CD4-positive, alpha-beta T cell treated with Interferon gamma for 1 hour (primary cell): ENCODE measurements around the gene ELF5.

Experiments used
- DNase-seq: peaks from one replicate; pipeline ENCODE4 v3.0.0-alpha.2; 2020

ELF5 gene

DNA sequence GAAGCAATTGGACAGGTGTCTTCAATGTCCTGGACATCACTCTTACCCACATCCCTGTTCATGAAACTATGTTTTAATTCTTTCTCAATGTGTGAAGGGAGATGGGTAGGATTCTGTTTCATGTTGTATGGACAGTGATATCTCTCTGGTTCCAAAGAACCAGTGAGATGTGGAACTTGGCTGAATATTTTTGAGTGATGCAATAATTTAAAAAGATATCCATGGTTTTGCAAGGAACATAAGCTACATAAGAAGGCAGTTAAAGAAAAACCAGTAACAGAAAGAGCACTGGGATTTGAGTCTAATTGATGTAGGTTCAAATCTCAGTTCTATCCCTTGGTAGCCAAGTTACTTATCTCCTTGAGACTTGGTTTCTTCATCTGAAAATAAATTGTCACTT is 7.7 kb upstream of the ELF5 start:
- no peak for DNase-seq

DNA sequence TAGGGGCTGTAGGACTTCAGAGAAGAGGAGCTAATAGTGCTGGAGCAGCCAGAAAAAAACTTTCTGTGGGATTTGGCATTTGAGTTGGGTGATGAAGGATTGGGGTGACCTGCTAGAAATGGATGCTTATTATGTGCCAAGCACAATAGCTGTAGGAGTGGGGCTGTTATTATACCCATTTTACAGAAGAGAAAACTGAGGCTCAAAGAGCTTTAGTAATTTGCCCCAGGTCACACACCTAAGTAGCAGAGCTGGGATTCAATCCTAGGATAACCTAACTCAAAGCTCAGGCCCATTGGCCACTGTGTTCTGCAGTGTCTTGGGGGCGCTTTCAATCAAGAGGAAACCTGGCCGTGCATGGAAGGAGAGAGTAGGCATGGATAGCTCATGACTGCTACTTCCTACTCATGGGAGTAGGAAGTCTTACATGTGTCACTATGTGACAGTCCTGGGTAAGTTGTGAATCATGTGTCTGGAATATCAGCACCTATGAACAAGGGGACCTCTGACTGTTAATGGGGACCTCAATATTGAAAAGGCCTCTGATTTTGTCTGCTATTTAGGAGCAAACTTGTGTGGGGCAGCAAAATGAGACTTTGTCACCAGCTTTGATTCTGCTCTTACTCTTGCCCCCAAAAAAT is 6.1 kb upstream of the ELF5 start:
- DNase-seq = no peak

DNA sequence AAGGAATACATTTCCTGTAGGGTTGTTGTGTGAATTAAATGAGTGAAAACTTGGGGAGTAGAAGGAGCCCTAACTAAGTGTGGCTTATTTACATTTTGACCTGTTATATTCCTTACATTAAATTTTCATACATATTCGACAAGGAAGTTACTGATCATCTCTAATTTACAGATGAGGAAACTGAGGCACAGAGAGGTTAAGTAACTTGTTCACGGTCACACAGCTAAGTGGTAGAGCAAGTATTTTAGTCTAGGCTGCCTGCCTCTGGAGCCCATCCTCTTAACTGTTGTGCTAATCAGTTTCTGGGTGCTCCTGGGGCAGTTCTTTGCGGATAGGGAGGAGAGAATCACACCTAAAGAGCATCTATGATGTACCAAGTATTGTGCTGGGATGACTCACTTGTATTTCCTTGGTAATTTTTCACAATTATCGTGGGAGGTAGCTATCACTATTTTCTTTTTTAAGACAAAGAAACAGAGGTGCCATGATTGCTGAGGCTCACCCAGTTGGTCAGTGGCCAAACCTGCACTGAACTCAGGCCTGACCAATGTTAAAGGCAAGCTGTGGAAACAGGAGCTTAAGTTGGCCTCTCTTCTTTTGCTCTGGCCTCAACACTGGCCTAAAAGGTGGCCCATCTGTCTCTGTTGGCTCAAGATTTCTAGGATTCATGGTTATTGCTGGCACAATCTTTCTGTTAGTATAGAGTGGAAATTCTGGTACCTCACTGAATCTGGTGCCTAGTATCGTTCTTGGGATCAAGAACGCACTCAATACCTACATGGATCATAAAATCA is 2.9 kb upstream of the ELF5 start:
- no peak for DNase-seq

DNA sequence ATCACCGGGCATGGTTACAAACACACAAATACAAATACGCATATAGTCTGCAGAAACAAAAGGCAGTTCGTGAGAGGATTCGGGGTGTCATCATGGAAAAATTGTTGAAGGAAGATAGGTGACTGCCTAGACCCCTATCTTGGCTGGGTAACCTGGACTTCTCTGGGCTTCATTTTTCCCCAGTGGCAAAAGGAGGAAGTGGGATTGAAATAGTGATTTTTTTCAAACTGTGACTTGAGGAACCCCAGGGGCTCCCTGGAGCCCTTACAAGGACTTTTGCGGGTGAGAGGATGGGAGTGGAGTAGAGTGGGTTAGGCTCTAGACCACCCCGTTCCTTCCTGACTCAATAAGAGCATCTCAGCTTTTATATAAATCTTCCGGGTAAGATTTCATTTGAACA is 1.0 kb upstream of the ELF5 start:
- no peak for DNase-seq

DNA sequence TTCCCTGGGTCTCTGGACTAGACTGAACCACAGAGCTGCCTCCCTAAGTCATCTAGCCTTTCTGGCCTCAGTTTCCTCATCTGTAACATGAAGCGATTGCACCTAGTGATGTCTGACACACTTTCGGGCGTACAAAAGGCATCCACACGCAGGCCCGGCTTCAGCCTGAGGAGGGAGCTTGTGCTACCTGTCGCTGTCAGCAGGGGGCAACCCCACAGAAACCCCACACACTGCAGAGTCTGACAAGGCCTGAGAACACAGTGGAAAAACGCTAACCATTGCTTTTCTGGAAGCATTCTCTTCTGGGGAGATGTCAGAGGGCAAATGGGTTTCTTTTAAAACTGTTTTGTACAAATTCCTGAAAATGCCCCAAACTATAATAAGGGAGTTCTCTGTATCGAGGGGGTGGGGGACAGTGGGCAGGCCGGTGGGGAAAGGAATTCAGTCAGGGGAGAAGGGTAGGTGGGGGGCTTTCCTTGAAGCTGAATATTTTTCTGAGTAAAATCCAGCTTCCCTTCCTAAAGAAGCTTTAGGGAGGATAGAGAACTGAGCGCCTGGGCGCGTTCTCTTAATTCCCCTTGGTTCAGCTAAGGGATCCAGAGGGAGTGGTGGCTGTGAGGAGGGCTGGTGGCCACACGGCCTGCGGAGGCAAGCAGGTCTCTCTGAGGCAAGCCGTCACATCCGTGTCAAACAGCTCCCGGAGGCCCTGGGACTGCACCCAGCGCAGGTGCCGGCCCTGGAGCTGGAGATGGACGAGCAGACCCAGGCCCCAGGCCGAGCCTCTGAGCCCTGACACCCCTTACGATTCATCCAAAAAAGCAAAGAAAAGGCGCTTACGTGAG is 533 bp downstream of the ELF5 start:
- DNase-seq = peak; percentile 20

DNA sequence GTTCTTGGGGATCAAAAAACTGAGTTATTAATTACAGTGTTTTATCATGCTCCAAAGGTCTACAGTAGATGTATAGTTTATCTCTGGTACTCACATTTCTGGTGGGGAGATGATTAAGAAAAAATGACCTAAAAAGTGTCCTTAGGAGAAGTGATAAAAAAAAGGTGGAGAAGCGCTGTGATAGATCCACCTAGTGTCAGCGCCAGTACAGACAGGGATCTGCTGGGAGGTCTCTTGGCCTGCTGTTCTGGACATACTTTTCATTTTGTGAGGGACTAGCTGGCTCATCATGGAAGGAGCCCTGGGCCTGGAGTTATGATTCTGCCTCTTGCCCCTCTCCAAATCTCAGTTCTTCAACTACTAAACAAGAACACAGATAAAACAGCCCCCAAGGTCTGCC is 2.9 kb downstream of the ELF5 start:
- DNase-seq = no peak

DNA sequence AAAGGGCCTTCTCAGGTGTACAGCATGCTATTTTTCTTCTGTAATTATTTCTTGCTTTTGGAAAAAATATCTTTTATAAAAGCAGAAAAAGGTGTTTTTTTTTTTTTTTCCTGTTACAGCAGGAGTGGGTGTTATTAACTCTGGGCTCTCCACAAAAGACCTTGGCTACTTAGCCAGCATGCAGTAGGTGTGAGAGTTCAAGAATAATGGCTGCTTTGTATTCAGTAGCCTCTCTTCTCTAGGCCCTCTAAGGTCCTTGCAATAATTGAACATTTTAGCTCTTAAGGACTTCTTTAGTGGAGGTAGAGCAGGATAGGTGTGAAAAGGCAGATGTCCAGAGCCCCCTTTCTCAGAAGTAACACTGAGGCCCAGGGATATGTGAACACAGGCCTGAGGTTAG is 3.4 kb downstream of the ELF5 start:
- no peak for DNase-seq

DNA sequence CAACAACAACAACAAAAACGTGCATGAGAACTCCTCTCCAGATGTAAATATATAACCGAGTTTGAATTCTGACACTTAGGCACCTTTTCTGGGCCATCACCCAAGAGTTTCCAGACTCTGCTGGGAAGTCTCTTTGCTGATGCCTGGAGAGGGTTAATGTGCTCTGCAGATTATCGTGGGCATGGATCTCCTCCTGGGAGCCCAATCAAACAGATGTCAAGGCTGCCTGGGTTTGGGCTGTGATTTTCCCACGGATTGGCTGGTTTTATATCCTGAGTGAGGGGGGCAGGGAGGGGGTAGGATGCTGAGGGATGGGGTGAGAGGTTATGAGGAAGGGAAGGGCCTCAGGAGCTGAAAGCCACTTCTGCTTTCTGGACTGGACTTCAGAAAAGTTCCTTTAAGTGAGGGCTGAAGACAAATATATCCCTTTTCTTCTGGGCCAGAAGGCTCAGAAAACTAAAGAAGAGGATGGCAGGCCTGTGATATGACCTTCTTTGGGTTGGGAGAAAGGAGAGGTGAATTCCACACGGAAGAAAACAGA is 4.2 kb downstream of the ELF5 start:
- no peak for DNase-seq

DNA sequence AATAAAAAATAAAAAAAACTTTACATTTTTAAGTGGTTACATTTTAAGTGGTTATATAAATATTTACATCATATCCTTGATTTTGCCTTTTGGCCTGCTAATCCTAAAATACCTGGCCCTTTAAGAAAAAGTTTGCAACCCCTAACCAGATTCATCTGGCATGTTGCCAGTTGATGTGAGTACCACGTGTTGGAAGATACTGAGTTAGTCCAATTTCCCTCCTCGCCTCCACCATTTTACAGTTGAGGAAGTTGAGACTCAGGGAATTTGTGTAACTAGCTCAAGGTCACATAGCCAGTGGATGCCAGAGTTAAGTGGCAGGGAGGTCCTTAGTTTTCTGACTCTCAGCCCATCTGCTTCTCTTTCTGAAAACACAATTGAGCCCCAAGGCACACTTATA is 5.1 kb downstream of the ELF5 start:
- no peak for DNase-seq

DNA sequence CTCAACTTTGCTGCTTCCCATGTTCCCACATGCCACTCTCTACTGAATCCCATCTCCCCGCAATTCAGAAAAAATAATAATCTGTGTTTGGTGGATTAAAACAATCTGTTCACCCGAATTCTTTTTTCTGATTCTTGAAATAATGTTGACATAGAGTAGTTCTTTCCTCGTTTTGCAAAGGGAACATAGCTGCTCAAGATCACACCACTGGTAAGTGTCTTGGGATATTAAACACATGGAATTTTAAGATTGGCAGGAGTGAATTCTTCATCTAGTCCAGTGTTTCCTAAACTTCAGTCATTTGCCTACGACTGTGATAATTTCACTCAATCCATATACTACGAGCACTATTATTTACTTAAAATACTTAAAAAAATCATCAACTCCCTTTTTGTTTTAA is 6.0 kb downstream of the ELF5 start:
- DNase-seq = no peak

DNA sequence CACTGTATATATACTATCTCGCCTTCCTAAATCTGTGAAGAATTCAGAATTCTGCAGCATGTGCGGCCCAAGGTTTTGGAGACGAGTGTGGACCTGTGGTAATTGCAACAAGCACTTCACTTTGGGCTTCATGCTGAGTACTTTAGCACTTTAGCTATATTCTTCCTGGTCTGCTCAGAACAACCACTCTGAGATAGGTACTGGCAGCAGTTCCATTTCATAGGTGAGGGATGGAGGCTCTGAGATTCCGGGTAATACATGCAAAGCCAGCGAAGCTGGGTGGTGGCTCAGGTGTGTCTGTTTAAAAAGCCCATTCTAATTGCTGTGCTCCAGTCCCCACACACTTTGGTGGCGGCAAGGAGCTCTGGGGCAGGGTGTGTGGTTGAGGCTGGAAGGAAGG is 6.4 kb downstream of the ELF5 start:
- no peak for DNase-seq

DNA sequence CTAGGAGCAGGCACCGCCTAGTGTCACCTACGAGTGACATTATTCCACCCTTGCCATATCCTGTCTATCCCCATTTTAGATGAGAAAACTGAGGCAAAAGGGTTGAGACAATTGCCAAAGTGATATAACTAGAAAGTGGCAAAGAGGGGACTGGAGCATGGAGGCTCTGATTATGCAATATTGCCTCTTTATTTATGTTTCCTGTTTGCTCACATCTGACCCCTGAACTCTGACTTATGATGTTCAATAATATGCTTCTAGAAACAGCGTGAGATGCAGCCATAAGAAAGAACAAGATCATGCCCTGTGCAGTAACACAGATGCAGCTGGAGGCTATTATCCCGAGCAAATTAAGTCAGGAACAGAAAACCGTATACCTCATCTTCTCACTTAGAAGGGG is 7.7 kb downstream of the ELF5 start:
- no peak for DNase-seq

DNA sequence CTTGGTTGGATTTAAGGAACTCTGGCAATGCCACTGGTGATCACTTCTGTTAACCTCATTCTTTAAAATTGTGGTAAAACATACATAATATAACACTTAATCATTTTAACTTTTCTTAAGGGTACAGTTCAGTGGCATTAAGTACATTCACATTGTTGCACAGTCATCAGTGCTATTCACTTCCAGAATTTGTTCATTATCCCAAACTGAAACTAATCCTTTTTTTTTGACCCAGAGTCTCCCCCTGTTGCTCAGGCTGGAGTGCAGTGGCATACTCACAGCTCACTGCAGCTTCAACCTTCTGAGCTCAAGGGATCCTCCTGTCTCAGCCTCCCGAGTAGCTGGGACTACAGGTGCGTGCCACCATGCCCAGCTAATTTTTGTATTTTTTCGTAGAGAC is 10.6 kb downstream of the ELF5 start:
- no peak for DNase-seq

DNA sequence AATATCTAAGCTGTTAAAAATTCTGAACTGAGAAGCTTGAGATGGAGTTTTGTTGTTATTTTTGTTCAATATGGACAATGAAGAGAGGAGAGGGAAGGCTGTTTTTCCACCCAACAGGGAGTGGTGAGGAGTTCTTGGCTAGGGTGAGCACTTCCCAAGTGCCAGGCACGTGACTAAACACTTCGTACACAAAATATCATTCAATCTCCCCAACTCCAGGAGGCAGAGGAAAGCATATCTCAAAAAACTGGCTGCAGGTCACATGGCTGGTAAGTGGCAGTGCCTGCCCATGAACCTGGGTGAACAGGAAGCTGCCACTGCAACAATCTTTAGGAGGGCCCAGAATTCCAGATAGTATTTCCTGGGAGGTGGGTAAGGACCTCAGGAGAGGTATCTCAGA is 11.6 kb downstream of the ELF5 start:
- DNase-seq = no peak

DNA sequence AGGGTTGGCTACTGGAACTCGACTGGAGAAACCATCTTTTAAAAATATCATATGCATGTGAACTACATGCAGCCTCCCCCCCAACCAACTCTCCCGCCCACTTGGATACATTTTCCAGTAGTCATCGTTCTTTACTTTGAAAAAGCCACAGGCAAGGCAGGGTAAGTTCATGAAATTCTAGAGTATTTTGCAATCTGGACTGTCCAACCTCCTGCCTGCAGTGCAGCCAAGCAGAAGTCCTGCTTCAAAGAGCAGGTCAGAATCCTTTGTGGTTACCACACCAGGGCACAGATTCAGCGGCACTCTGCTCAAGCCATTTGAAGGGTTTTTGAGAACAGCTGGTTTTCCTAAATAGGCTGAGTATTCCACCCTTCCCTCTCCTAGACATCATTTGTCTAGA is 12.1 kb downstream of the ELF5 start:
- no peak for DNase-seq

DNA sequence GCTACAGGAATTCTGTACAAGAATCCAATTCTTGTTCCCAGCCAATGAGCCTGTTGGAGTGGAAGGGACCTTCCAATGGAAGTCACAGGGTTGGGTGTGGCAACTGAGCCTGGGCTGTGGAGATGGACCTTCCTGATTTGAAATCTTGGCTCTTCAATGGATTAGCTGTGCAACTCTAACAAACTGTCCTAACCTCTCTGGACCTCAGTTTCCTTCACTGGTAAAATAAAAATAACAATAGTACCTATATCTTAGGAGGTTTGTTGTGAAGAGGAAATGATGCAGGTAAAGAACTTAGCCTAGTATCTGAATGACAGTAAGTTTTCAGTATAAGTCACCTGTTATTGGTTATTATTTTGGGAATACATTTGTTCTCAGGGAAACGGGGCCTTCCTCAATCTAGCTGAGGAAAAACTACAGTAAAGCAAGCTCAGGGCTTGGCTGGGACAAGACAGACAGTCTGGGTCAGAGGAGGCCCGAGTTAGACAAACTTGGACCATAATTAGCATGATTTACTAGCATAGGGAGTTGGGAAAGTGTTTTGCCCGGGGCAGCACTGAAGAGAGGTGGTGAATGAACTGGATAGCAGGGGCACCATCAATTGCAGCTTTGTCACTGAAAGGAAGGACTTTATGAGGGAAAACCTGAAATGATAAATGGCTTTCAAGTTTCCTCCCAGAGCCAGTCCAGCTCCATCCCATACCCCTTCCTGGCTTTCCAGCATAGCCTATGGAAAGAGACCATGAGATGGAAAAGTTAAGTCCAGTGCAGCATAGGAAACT is 13.7 kb downstream of the ELF5 start:
- DNase-seq = no peak

DNA sequence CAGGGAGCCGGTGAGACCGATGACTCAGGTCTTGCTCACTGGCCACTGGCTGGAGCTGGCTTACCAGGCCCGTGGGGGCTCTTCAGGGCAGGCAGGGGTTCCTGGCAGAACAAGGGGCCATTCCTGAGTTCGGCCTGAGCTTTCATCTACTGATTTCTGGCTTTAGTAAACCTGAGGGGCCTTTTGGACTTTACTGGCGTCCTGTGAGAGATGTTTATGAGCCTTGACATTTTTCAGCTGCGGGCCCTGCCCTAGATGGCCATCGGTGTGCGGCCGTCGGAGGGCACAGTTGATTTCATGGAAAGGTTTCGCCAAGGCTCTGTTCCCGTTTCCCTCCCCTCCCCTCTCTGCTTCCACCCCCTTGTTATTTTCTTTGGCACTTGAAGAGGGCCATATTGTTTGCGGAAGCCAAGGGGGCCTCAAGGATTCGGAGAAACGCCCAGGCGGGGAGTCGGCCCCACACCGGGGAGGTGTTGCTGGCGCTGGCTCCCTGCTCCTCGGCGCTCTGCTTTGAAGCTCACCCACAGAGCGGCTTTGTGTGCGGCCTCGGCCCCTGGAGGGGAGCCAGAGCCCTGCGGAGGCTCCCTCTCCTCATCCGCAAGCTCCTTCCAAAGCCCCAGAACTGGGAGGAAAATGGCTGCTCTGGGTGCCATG is 17.7 kb downstream of the ELF5 start:
- no peak for DNase-seq

DNA sequence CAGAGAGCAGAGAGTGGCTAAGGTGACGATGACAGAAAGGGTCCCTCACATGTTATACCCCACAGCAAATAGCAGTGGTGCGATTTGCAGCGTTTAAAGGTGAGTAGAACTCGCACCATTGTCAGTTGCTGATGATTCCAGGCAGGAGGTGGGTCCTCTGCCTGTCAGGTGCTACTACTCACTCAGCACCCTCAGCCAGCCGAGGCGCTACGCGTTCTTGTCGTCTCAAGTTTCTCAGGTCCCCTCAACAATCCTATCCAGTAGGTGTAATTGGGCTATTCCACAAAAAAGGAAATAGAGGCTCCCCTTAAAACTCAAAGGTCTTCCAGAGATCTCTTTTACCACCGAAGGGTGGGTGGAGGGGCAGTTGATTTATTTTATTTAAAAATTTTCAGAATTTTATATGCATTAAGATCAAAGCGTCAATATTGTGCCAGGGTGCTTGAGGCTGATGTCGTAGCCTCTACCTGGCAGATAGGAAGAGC is 18.3 kb downstream of the ELF5 start:
- no peak for DNase-seq

DNA sequence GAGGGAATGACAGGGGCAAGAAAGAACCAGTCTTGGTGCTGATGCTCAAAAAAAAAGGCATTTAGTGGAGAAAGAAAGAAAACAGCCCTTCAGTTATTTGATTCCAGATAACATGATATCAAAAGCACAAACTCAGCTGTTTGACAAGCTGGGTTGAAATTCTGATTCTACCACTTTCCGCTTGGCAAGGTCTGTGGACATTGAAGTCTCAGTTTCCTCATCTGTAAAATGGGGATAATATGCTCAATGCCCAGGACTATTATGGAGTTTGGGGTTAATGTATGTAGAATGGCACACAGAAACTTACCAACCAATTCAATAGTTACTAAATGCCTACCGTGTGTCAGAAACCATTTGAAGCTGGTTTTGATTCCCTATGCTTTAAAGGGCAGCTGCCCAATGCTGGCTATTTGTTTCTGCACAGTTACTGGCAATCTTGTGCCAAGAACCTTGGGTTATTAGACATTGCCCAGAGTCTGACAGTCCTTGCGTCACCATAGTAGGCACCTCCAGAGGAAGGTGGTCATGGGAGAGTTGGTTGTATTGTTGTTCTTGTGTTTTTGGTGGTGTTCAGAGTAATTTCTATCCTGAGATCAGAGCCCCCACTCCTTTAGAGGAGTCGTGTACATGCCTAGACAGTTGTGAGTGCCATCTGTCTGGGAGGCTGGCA is 19.5 kb downstream of the ELF5 start:
- DNase-seq = no peak

DNA sequence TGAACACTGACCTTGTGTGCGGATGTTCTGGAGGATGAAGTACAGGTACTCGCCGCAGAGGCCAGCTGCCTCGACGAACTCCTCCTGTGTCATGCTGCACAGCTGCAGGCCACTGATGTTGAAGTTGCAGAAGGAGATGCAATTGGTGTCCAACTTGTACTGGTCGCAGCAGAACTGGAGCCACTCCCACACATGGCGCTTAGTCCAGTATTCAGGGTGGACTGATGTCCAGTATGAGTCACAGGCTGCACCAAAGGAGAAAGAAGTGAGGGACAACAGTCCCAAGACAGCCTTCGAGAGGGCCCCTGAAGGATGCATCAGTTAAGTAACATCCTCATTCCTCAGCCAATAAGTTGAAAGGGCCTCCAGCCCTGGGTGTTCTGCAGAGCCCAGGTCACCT is 20.1 kb downstream of the ELF5 start:
- no peak for DNase-seq

DNA sequence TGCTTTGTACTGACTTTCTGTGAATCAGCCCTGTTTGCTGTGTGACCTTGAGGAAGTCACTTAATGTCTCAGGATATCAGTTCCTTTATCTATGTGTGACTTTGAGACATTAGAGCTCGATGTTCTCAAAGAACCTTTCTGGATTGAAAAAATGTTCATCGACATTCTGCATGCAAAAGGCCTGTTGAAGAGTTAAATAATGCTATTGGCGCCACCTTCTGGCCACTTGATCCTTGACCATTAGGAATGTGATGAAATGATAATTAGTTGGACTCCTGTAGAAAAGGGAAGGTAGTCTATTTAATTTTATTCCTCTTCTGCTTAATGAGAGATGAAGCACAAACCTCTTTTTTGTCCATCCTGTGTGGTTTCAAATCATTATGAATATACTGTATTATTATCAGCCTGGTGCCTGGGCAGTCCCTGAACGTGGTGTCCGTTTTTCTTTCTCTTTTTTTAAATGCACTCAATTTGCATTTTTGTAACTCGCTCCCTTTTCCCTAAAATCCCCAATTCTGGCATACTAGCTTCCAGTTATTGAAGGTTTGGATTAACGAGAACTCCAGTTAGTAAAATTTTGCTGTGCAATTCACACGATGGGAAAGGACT is 20.7 kb downstream of the ELF5 start:
- peak; percentile 21 for DNase-seq
